ENCODE results near the gene DIPK1A.

DNA sequence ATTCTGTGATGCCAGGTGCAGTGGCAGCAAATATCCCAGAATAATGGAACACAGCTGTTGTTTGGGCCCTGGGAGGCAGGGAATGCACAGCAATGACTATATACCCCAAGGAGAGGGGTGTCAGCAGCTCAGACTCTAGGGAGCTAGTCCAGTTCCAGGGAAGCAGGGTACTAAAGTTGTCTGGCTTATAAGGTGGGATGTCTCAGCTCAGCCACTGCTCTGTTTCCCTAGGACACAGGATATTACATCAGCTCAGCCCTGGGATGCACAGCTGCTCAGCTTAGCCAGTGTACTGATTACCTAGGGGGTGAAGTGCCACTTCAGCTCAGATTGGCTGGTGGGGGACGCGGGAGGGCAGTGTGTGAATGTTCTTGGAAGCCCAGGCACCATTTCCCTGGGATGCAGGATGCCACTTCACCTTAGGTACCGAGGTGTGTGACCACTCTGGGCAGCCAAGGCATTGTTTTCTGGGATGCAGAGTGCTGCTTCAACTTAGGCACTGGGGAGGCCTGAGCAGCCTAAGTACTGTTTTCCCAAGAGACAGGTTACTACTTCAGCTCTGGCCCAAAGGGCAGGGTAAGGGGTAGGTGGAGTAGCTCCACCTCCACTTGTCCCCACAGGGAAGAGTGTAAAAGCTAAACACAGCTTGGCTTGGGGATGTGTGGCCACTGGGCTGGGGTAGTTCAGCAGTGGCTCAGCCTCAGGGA, 59.4 kb downstream of the DIPK1A start:
- TF ChIP-seq, protein P1, sequence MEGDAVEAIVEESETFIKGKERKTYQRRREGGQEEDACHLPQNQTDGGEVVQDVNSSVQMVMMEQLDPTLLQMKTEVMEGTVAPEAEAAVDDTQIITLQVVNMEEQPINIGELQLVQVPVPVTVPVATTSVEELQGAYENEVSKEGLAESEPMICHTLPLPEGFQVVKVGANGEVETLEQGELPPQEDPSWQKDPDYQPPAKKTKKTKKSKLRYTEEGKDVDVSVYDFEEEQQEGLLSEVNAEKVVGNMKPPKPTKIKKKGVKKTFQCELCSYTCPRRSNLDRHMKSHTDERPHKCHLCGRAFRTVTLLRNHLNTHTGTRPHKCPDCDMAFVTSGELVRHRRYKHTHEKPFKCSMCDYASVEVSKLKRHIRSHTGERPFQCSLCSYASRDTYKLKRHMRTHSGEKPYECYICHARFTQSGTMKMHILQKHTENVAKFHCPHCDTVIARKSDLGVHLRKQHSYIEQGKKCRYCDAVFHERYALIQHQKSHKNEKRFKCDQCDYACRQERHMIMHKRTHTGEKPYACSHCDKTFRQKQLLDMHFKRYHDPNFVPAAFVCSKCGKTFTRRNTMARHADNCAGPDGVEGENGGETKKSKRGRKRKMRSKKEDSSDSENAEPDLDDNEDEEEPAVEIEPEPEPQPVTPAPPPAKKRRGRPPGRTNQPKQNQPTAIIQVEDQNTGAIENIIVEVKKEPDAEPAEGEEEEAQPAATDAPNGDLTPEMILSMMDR (IDR thresholded peaks at IDR 0.05) = no peak
- no peak for TF ChIP-seq ZFX (IDR thresholded peaks at IDR 0.05; ENCODE audit: borderline replicate concordance)
